HepG2 (cell line): ENCODE data around the gene SEMA3B. TPM values are rescaled to one million over a fixed set of nuclear protein-coding genes. Genes with fewer than 3 reads are reported as not detected.

ENCODE experiments used
- ATF7 ChIP-seq, 2 experiments: fragments of 450-650 bp in 1 of 2; sonication (generic) in 1 of 2; formaldehyde crosslinking in 1 of 2; IDR thresholded peaks; 2 replicates each; pipeline versions ENCODE4 v1.4.0 to v1.6.1; 2016 to 2020; ENCODE audit warnings: antibody characterized with exemption in 1 of 2, mild to moderate bottlenecking in 1 of 2, missing genetic modification reagents in 1 of 2
- ATRX ChIP-seq: sonication (generic); formaldehyde crosslinking; IDR thresholded peaks from 2 replicates; pipeline ENCODE4 v1.4.0; 2020; ENCODE audit warnings: missing genetic modification reagents, borderline replicate concordance
- CHD4 ChIP-seq: fragments of 200-600 bp; sonication (generic); IDR thresholded peaks from 2 replicates; pipeline ENCODE4 v1.7.0; 2017; ENCODE audit warnings: mild to moderate bottlenecking, low read length, borderline replicate concordance
- E2F2 ChIP-seq: sonication (generic); formaldehyde crosslinking; IDR thresholded peaks from 2 replicates; pipeline ENCODE4 v1.4.0; 2020; ENCODE audit warnings: missing genetic modification reagents, borderline replicate concordance
- EED ChIP-seq: sonication (generic); formaldehyde crosslinking; IDR thresholded peaks from 2 replicates; pipeline ENCODE4 v1.5.0; 2020; ENCODE audit warnings: mild to moderate bottlenecking, missing genetic modification reagents
- GLI4 ChIP-seq: sonication (generic); formaldehyde crosslinking; IDR thresholded peaks from 2 replicates; pipeline ENCODE4 v1.5.1; 2020; ENCODE audit warnings: missing genetic modification reagents, mild to moderate bottlenecking, moderate library complexity, borderline replicate concordance
- GLMP ChIP-seq: sonication (generic); formaldehyde crosslinking; IDR thresholded peaks from 2 replicates; pipeline ENCODE4 v1.9.0; 2021; ENCODE audit warnings: missing genetic modification reagents, mild to moderate bottlenecking, borderline replicate concordance
- IRF2 ChIP-seq: IDR thresholded peaks from 2 replicates; pipeline ENCODE4 v1.6.1; 2018; ENCODE audit warnings: missing genetic modification reagents, missing compliant biosample characterization
- JUN ChIP-seq: sonication (generic); formaldehyde crosslinking; IDR thresholded peaks from 2 replicates; pipeline ENCODE4 v1.4.0; 2020; ENCODE audit warnings: mild to moderate bottlenecking, missing genetic modification reagents
- KDM6A ChIP-seq: IDR thresholded peaks from 2 replicates; pipeline ENCODE4 v1.6.1; 2016; ENCODE audit warnings: low read depth
- KLF9 ChIP-seq: IDR thresholded peaks from 2 replicates; pipeline ENCODE4 v1.6.1; 2016; ENCODE audit warnings: low read depth
- MATR3 ChIP-seq: sonication (generic); formaldehyde crosslinking; IDR thresholded peaks from 2 replicates; pipeline ENCODE4 v1.4.0; 2020; ENCODE audit warnings: missing genetic modification reagents
- RCOR2 ChIP-seq: IDR thresholded peaks from 2 replicates; pipeline ENCODE4 v1.6.1; 2016; ENCODE audit warnings: missing biosample characterization, missing genetic modification reagents
- REPIN1 ChIP-seq: sonication (generic); formaldehyde crosslinking; IDR thresholded peaks from 2 replicates; pipeline ENCODE4 v1.8.0; 2022; ENCODE audit warnings: missing genetic modification reagents, low read depth, mild to moderate bottlenecking, borderline replicate concordance
- TAF15 ChIP-seq: fragments of 200-400 bp; formaldehyde crosslinking; IDR thresholded peaks from one replicate; pipeline ENCODE4 v1.6.1; 2018; ENCODE audit warnings: mild to moderate bottlenecking, low read depth, low read length; ENCODE audit not compliant: poor library complexity, severe bottlenecking
- TBX2 ChIP-seq: sonication (generic); formaldehyde crosslinking; IDR thresholded peaks from 2 replicates; pipeline ENCODE4 v1.5.0; 2020; ENCODE audit warnings: missing genetic modification reagents, mild to moderate bottlenecking, borderline replicate concordance
- TFE3 ChIP-seq: IDR thresholded peaks from 2 replicates; pipeline ENCODE4 v1.6.1; 2016
- ZBTB7B ChIP-seq: sonication (generic); formaldehyde crosslinking; IDR thresholded peaks from 2 replicates; pipeline ENCODE4 v1.4.0; 2020; ENCODE audit warnings: missing genetic modification reagents
- ZFP36 ChIP-seq: fragments of 150-350 bp; IDR thresholded peaks from 2 replicates; pipeline ENCODE4 v1.6.1; 2018; ENCODE audit warnings: borderline replicate concordance, low read length, low read depth; ENCODE audit not compliant: partially characterized antibody
- ZNF10 ChIP-seq: sonication (generic); formaldehyde crosslinking; IDR thresholded peaks from 2 replicates; pipeline ENCODE4 v1.4.0; 2020; ENCODE audit warnings: mild to moderate bottlenecking, low read depth, missing genetic modification reagents, borderline replicate concordance
- ZNF138 ChIP-seq: sonication (generic); formaldehyde crosslinking; IDR thresholded peaks from 2 replicates; pipeline ENCODE4 v1.5.0; 2020; ENCODE audit warnings: mild to moderate bottlenecking, low read depth, missing genetic modification reagents
- ZNF547 ChIP-seq: sonication (generic); formaldehyde crosslinking; IDR thresholded peaks from 2 replicates; pipeline ENCODE4 v1.5.1; 2020; ENCODE audit warnings: mild to moderate bottlenecking, missing genetic modification reagents
- ZNF652 ChIP-seq: IDR thresholded peaks from 2 replicates; pipeline ENCODE4 v1.6.1; 2016; ENCODE audit warnings: low read depth, borderline replicate concordance
- ZNF713 ChIP-seq: sonication (generic); formaldehyde crosslinking; IDR thresholded peaks from 2 replicates; pipeline ENCODE4 v1.4.0; 2020; ENCODE audit warnings: mild to moderate bottlenecking, missing genetic modification reagents
- ZNF720 ChIP-seq: sonication (generic); formaldehyde crosslinking; IDR thresholded peaks from 2 replicates; pipeline ENCODE4 v1.4.0; 2020; ENCODE audit warnings: missing genetic modification reagents
- ZNF768 ChIP-seq: sonication (generic); formaldehyde crosslinking; IDR thresholded peaks from 2 replicates; pipeline ENCODE4 v1.4.0; 2020; ENCODE audit warnings: missing genetic modification reagents
- ZNF788 ChIP-seq: sonication (generic); formaldehyde crosslinking; IDR thresholded peaks from 2 replicates; pipeline ENCODE4 v1.5.0; 2020; ENCODE audit warnings: mild to moderate bottlenecking, missing genetic modification reagents, borderline replicate concordance
- polyA plus RNA-seq, 8 experiments: library from polyadenylated mRNA; depleted of rRNA in 3 of 8; stranded (reverse) in 7 of 8; unstranded in 1 of 8; fragments of >200 nt; fragmentation: Illumina TruSeq in 4 of 8; extraction: Trizol in 4 of 8; gene quantifications; 2 replicates each; pipeline versions ENCODE4 v1.2.1 to v1.2.3, GENCODE V29; 2011 to 2016; ENCODE audit warnings: low read depth in 4 of 8, missing spikeins in 1 of 8, mixed read lengths in 1 of 8; ENCODE audit not compliant: insufficient read depth in 1 of 8
- total RNA-seq, 5 experiments: library from RNA; depleted of rRNA; stranded (reverse); fragments of >200 nt; fragmentation: Illumina TruSeq; extraction: Trizol; gene quantifications; 2 replicates each; pipeline ENCODE4 v1.2.3, GENCODE V29; 2016; ENCODE audit warnings: low read depth in 1 of 5

SEMA3B gene
- total and polyA plus RNA-seq, 2 of the 13 experiments (the other 11 are each of a cell fraction or from before 2014, with no cell fraction given) = 93.2 to 158 TPM

- TF ChIP-seq GLMP (no peak), JUN (CRISPR knock-in tag) (peak; percentile 96), KLF9 (CRISPR knock-in tag) (0 out of 2 replicates have a peak, but pooled peaks have one; percentile 34), ZNF720 (no peak), ZFP36 (no peak), ZNF10 (CRISPR knock-in tag) (no peak), ATRX (CRISPR knock-in tag) (no peak), ZNF768 (CRISPR knock-in tag) (no peak), E2F2 (no peak), ZNF138 (no peak), TBX2 (peak; percentile 38; the same call in 1 of the 2 replicates), REPIN1 (0 out of 2 replicates have a peak, but pooled peaks have one; percentile 11), TFE3 (CRISPR knock-in tag) (no peak), GLI4 (CRISPR knock-in tag) (no peak), ZNF547 (CRISPR knock-in tag) (no peak), IRF2 (CRISPR knock-in tag) (peak; percentile 72; the same call in 1 of the 2 replicates), ZBTB7B (CRISPR knock-in tag) (peak; percentile 37; the same call in 1 of the 2 replicates), ZNF713 (CRISPR knock-in tag) (no peak), TAF15 (no peak), EED (CRISPR knock-in tag) (no peak), CHD4 (0 out of 2 replicates have a peak, but pooled peaks have one; percentile 19), RCOR2 (no peak), MATR3 (CRISPR knock-in tag) (no peak), ZNF652 (CRISPR knock-in tag) (no peak), ZNF788 (CRISPR knock-in tag) (0 out of 2 replicates have a peak, but pooled peaks have one; percentile 31), KDM6A (CRISPR knock-in tag) (peak; percentile 64), ATF7 (IDR thresholded peaks at IDR 0.05) (peak; percentile 61), ATF7 (CRISPR knock-in tag; IDR thresholded peaks at IDR 0.05) (peak; percentile 96)
These were observed 4.5 kb upstream of the SEMA3B start (continued) for GRCh38 chr3:50264383-50264963.
